Activated CD4-positive, CD25-positive, alpha-beta regulatory T cell (primary cell): ENCODE results near the gene IBA57.

Experiments
- DNase-seq, 4 experiments: peaks; one replicate each; lab custom pipeline; 2025; lab: John Stamatoyannopoulos, UW

Gene IBA57

GRCh38 chr1:228190778-228191177 is 25.2 kb downstream of the IBA57 start:
- no peak for DNase-seq

GRCh38 chr1:228194436-228194835 is 28.8 kb downstream of the IBA57 start:
- DNase-seq: no peak

GRCh38 chr1:228194921-228195812 is 29.6 kb downstream of the IBA57 start:
- DNase-seq: no peak

GRCh38 chr1:228197555-228198147 is 32.0 kb downstream of the IBA57 start:
- no peak for DNase-seq

- no peak for DNase-seq
Observed at GRCh38 chr1:228198977-228199590, 33.5 kb downstream of the IBA57 start.

- DNase-seq: no peak
Observed at GRCh38 chr1:228204958-228205357, 39.4 kb downstream of the IBA57 start.

GRCh38 chr1:228205526-228206436 is 40.2 kb downstream of the IBA57 start:
- DNase-seq: no peak

- DNase-seq: no peak
Observed at GRCh38 chr1:228206582-228207351, 41.2 kb downstream of the IBA57 start.

- no peak for DNase-seq
Observed at GRCh38 chr1:228207381-228207810, 41.8 kb downstream of the IBA57 start.

GRCh38 chr1:228207851-228208821 is 42.5 kb downstream of the IBA57 start, which contains the start of gene OBSCN:
Gene OBSCN, plus strand, starts transcription at chr1:228208044. Its CDS starts 3,740 bp downstream, at chr1:228211784.
- no peak for DNase-seq

- no peak for DNase-seq
Observed at GRCh38 chr1:228208831-228209551, 43.4 kb downstream of the IBA57 start.

- no peak for DNase-seq
Observed at GRCh38 chr1:228209657-228210056, 44.1 kb downstream of the IBA57 start.

- DNase-seq: no peak
Observed at GRCh38 chr1:228210076-228210651, 44.6 kb downstream of the IBA57 start.

GRCh38 chr1:228210712-228211530 is 45.3 kb downstream of the IBA57 start:
- DNase-seq: no peak

GRCh38 chr1:228211531-228212414 is 46.2 kb downstream of the IBA57 start:
- DNase-seq: no peak

- no peak for DNase-seq
Observed at GRCh38 chr1:228212415-228212965, 46.9 kb downstream of the IBA57 start.
